GM12874 (cell line): ENCODE measurements around the gene OR2A2.

ENCODE experiments used
- CTCF ChIP-seq: IDR thresholded peaks from 2 replicates; pipeline ENCODE4 v1.5.1; 2011; ENCODE audit warnings: low read depth, mild to moderate bottlenecking, control low read depth, low read length, moderate library complexity; ENCODE audit not compliant: insufficient read depth

Gene OR2A2

DNA sequence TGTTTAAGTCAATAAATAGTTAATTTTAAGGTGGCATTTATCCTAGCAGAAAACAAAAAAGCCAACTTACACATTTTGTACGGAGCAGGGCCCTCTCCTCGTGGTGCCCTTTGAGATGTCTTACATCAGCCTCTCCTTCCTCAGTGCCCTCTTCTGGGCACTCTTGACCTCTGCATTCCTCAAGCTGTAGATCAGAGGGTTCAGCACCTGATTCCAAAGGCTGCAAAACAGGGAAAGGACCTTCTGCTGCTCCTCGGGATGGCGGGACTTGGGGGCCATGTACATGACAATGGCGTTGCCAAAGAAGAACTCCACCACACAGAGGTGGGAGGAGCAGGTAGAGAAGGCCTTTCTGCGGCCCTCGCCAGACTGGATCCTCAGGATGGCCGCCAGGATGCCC is 9.0 kb downstream of the OR2A2 start:
- no peak for TF ChIP-seq CTCF

DNA sequence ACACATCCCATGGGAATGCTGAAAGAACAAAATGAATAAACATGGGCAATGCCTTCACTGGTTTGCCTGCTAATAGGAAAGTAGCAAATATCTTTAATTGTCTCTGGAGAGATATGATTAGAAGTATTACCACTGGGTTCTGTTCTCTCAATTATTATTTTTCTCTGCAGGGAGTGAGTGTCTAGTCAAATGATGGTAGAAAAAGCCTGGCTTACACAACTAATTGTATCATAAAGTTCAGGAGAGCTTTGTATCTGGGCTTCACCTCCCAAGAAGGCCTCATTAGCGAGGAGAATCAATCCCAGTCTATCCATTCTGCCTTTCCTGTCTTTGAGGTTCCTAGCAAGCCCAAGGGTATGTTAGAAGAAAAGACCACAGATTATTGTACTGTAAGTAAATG is 13.5 kb downstream of the OR2A2 start, which contains the start of gene OR2A14:
Gene OR2A14 (plus strand): TSS at position 301 of the 400 bp plus-strand sequence. CDS start 5,937 bp downstream, outside the sequence.
- TF ChIP-seq CTCF = no peak

GRCh38 chr7:144127714-144128334 is 18.4 kb downstream of the OR2A2 start:
- peak; percentile 91 for TF ChIP-seq CTCF

- TF ChIP-seq CTCF = no peak
Observed at GRCh38 chr7:144130730-144131129, 21.3 kb downstream of the OR2A2 start.

DNA sequence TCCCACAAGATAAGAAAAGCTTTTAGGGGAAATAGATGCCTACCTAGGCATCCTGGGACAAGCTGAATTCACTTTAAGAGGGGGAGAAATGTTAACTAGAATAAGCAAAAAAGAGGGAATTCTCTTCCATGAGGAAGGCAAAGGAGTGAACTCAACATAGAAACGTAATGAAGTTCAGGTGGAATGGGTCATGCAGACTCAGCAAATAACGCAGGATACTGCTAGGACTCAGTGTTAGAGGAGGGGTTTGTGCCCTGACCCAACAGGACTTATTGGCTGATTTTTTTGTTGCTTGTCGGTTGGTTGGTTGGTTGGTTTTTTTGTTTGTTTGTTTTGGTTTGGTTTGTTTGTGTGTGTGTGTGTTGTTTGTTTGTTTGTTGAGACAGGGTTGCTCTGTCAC is 22.9 kb downstream of the OR2A2 start:
- no peak for TF ChIP-seq CTCF

GRCh38 chr7:144133307-144133706 is 23.9 kb downstream of the OR2A2 start:
- TF ChIP-seq CTCF = no peak

GRCh38 chr7:144134116-144134515 is 24.7 kb downstream of the OR2A2 start:
- no peak for TF ChIP-seq CTCF
